SK-N-MC (cell line): ENCODE data around the gene PTGR3.

Experiments used
- EZH2 ChIP-seq: fragments of 200-600 bp; sonication (generic); IDR thresholded peaks from one replicate; pipeline ENCODE4 v1.6.1; 2017; ENCODE audit warnings: antibody characterized with exemption
- FOXP2 ChIP-seq: optimal IDR thresholded peaks from 2 replicates; pipeline ENCODE3; 2011; ENCODE audit warnings: mild to moderate bottlenecking, moderate library complexity; ENCODE audit not compliant: insufficient read depth; ENCODE audit errors: extremely low read length, control extremely low read depth
- POLR2AphosphoS5 ChIP-seq: IDR thresholded peaks from 2 replicates; pipeline ENCODE4 v1.6.1; 2012; ENCODE audit warnings: mild to moderate bottlenecking, low read depth, low read length, borderline replicate concordance

DNA sequence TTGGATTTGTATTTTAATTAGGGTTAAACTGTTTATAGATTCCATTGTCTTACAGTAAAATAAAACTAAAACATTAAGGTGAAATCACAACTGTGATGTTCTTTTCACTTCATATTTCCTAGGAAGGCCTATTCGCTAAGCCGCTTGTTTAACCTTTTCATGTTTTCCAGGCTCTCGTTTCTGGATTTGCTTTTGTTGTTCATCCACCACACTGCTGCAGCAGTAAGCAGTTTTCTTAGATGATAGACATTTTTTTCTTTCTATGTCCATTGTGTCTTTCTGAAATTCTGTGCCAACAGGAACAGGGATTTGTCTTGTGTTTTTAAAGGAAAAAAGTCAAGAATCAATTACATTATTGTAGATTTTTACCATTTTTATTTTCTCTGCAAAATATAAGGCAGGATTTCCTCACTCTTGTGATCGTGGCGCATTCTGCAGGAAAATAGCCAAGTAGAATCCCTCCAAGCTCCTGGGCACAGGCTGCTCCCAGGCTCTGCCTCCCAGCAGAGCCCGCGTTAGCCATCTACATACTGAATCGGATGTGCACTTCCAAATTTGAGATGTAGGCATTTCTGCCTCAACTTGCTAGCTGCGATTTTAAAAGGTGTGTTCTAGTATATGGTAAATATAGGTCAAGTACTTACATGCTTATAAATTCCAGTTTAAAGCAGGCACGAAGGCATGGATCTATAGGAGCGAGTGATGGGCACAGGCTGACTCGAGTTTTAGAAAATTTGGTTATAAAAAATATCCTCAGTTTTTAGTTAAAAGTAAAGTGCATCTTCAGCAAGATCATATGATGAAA lies 11.8 kb upstream of the PTGR3 start:
- TF ChIP-seq EZH2 (no peak), POLR2AphosphoS5 (no peak), FOXP2 (no peak)
